ENCODE data around the gene TRPM8. TPM values are rescaled to one million over a fixed set of nuclear protein-coding genes. Genes with fewer than 3 reads are reported as not detected.

TRPM8 gene
- total RNA-seq, 1 donor from 2014 or later, result not detected

DNA sequence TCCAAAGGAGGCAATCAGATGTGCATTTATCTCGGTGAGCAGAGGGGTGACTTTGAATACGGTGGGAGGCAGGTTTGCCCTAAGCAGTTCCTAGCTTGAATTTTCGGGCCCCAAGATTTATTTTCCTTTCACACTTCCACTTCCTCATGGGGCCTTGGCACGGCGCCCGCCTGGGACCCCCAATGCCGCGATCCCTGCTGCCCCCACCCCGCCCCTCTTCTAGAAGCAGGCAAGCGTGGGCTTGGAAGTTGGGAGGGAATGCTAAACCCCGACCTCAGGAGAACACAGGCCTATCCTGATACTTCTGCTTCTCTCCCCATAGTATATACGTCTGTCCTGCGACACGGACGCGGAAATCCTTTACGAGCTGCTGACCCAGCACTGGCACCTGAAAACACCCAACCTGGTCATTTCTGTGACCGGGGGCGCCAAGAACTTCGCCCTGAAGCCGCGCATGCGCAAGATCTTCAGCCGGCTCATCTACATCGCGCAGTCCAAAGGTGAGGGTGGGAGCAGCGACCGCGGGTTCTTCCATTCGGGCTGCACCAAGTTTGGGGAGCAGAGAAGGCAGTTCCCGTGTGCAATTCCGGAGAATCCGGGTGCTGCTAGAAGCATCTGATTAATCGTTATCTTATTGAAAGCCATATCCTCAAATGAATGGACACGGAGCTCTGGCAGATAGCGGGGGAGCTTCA lies 21.6 kb downstream of the TRPM8 start:
- no peak for TF ChIP-seq CTCF (IDR thresholded peaks at IDR 0.05; ENCODE audit: unreplicated experiment)
- Mint-ChIP-seq H3K27me3 (ENCODE audit: low read depth) (peaks cover 67% of the 10 kb centered on the region), H3K4me1 (no peaks in the 10 kb centered on the region), H3K9me3 (peaks cover 3% of the 10 kb centered on the region), H3K27ac (no peak overlapping the region), H3K36me3 (no peaks in the 10 kb centered on the region), H3K4me3 (peak overlapping the region; percentile 47)
- no peak for DNase-seq (ENCODE audit: low spot score in 2 of 2, unreplicated experiment in 2 of 2)

DNA sequence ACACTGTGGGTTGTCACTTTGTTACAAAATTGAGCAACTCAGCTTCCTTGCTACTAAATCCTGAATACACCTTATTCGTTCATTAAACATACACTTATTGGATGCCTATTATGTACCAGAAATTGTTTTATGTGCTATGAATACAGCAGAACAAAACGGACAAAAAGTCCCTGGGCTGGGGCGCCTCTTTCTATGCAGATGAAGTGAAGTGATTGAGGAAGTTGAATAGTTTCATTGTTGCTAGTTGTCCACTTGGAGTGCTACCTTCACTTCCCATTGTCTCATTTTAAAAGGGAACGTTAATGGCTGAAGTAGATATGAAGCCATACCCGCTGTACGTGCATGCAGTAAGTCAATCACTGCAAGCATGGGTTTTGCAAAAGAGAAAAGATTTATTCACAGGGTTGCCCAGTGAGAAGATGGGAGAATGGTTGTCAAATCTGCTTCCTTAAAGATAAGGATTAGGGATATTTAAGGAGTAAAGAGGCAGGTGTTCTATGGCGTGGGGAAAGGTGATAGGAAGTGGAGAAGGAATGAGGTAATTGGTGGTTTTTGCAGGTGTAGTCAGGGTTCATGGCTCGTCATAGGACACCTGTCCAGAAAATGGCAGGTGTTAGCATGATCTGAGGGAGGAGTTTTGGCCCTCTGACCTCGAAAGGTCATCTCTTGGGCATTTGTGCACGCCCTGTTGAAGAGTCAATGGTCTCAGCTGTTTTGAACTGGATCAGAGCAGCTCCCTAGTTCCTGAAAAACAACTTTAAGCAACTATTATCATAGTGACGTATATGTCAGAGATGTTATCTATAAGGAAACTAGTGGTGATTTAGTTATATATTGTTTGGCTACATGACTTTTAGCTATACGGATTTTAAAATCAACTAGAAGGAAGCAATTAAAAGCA lies 23.5 kb downstream of the TRPM8 start:
- DNase-seq (ENCODE audit: low spot score in 2 of 2, unreplicated experiment in 2 of 2), result no peak
- Mint-ChIP-seq H3K9me3 (peaks cover 14% of the 10 kb centered on the region), H3K4me1 (no peaks in the 10 kb centered on the region), H3K27me3 (ENCODE audit: low read depth) (peaks cover 54% of the 10 kb centered on the region), H3K27ac (no peak overlapping the region), H3K36me3 (no peaks in the 10 kb centered on the region), H3K4me3 (no peak overlapping the region)
- TF ChIP-seq CTCF (IDR thresholded peaks at IDR 0.05; ENCODE audit: unreplicated experiment), result no peak

- no peak for TF ChIP-seq CTCF (IDR thresholded peaks at IDR 0.05; ENCODE audit: unreplicated experiment)
- Mint-ChIP-seq H3K4me3 (no peak overlapping the region), H3K4me1 (no peaks in the 10 kb centered on the region), H3K9me3 (peaks cover 14% of the 10 kb centered on the region), H3K27ac (no peak overlapping the region), H3K36me3 (no peaks in the 10 kb centered on the region), H3K27me3 (ENCODE audit: low read depth) (peaks cover 48% of the 10 kb centered on the region)
- no peak for DNase-seq (ENCODE audit: low spot score in 2 of 2, unreplicated experiment in 2 of 2)
Measured at GRCh38 chr2:233942731-233943130, 25.6 kb downstream of the TRPM8 start.

DNA sequence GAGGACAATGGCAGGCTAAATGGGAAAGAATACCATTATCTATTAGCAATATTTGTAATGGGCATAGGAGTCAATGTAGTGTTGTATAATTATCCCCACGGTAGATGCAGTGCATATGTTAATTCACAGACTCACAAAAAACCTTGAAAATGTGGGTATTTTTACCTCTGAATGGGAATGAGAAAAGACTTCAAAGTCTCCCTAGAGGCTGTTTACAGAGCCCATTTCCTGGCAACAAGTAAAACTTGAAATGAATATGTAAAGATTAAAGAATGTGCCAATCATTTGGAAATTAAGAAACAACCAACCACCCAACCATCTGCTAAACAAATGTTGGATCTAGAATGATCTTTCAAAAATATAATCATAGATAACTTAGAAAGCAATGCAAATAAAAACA lies 27.1 kb downstream of the TRPM8 start:
- no peak for TF ChIP-seq CTCF (IDR thresholded peaks at IDR 0.05; ENCODE audit: unreplicated experiment)
- no peak overlapping the region for H3K4me3 Mint-ChIP-seq
- no peaks in the 10 kb centered on the region for H3K36me3 Mint-ChIP-seq
- H3K27me3 Mint-ChIP-seq (ENCODE audit: low read depth), result peaks cover 45% of the 10 kb centered on the region
- no peak overlapping the region for H3K27ac Mint-ChIP-seq
- DNase-seq (ENCODE audit: low spot score in 2 of 2, unreplicated experiment in 2 of 2), result no peak
- no peaks in the 10 kb centered on the region for H3K4me1 Mint-ChIP-seq
- H3K9me3 Mint-ChIP-seq, result peaks cover 14% of the 10 kb centered on the region

- Mint-ChIP-seq H3K36me3 (no peaks in the 10 kb centered on the region), H3K27me3 (ENCODE audit: low read depth) (peaks cover 45% of the 10 kb centered on the region), H3K9me3 (peaks cover 14% of the 10 kb centered on the region), H3K4me1 (no peaks in the 10 kb centered on the region), H3K4me3 (no peak overlapping the region), H3K27ac (no peak overlapping the region)
- no peak for TF ChIP-seq CTCF (IDR thresholded peaks at IDR 0.05; ENCODE audit: unreplicated experiment)
- no peak for DNase-seq (ENCODE audit: low spot score in 2 of 2, unreplicated experiment in 2 of 2)
Measured at GRCh38 chr2:233944722-233945121, 27.5 kb downstream of the TRPM8 start.
